H9 (cell line): ENCODE measurements around the gene BLVRB. TPM values are rescaled to one million over a fixed set of nuclear protein-coding genes. Genes with fewer than 3 reads are reported as not detected.

ENCODE experiments used
- DNase-seq: peaks from one replicate; pipeline ENCODE4 v3.0.0-alpha.2; 2017
- H2AFZ ChIP-seq: one replicate; pipeline ENCODE4 v1.6.1; 2013; ENCODE audit warnings: mild to moderate bottlenecking, low read length, control low read depth, moderate library complexity
- H2AK5ac ChIP-seq: 2 replicates; pipeline ENCODE4 v1.6.1; 2013; ENCODE audit warnings: low read length, control low read depth, mixed read lengths; ENCODE audit not compliant: insufficient read length
- H2BK120ac ChIP-seq: one replicate; pipeline ENCODE4 v1.6.1; 2013; ENCODE audit warnings: low read depth, mild to moderate bottlenecking, low read length, control low read depth, inconsistent platforms; ENCODE audit not compliant: poor library complexity, severe bottlenecking
- H2BK12ac ChIP-seq: 2 replicates; pipeline ENCODE4 v1.6.1; 2013; ENCODE audit warnings: low read length, control low read depth, mixed read lengths, low read depth; ENCODE audit not compliant: insufficient read length
- H2BK15ac ChIP-seq: 2 replicates; pipeline ENCODE4 v1.6.1; 2013; ENCODE audit warnings: low read depth, low read length, control low read depth
- H2BK20ac ChIP-seq: one replicate; pipeline ENCODE4 v1.6.1; 2013; ENCODE audit warnings: low read depth, mild to moderate bottlenecking, low read length, control low read depth, inconsistent platforms; ENCODE audit not compliant: poor library complexity, severe bottlenecking
- H2BK5ac ChIP-seq: 2 replicates; pipeline ENCODE4 v1.6.1; 2013; ENCODE audit warnings: low read length, control low read depth, mixed read lengths; ENCODE audit not compliant: insufficient read length
- H3K14ac ChIP-seq: 2 replicates; pipeline ENCODE4 v1.6.1; 2013; ENCODE audit warnings: low read length, control low read depth; ENCODE audit not compliant: insufficient read depth
- H3K18ac ChIP-seq: 2 replicates; pipeline ENCODE4 v1.6.1; 2013; ENCODE audit warnings: low read depth, mild to moderate bottlenecking, mixed read lengths, low read length, control low read depth; ENCODE audit not compliant: insufficient read length
- H3K23ac ChIP-seq: 2 replicates; pipeline ENCODE4 v1.6.1; 2013; ENCODE audit warnings: low read length, control low read depth, mixed read lengths, low read depth; ENCODE audit not compliant: insufficient read length
- H3K23me2 ChIP-seq: 2 replicates; pipeline ENCODE4 v1.6.1; 2013; ENCODE audit warnings: low read depth, mild to moderate bottlenecking, mixed read lengths, low read length, control low read depth; ENCODE audit not compliant: insufficient read length, poor library complexity, severe bottlenecking
- H3K27ac ChIP-seq: 2 replicates; pipeline ENCODE4 v1.5.1; 2013; ENCODE audit warnings: low read length, control low read depth, mixed read lengths, low read depth; ENCODE audit not compliant: insufficient read length
- H3K27me3 ChIP-seq: 2 replicates; pipeline ENCODE4 v1.6.1; 2013; ENCODE audit warnings: low read length, control low read depth, inconsistent platforms; ENCODE audit not compliant: insufficient read depth
- H3K4ac ChIP-seq: 2 replicates; pipeline ENCODE4 v1.6.1; 2013; ENCODE audit warnings: low read depth, mild to moderate bottlenecking, control low read depth, inconsistent platforms, low read length, moderate library complexity
- H3K4me1 ChIP-seq: 2 replicates; pipeline ENCODE4 v1.6.1; 2013; ENCODE audit warnings: low read length, control low read depth, inconsistent platforms; ENCODE audit not compliant: insufficient read depth
- H3K4me2 ChIP-seq: 2 replicates; pipeline ENCODE4 v1.6.1; 2013; ENCODE audit warnings: low read length, control low read depth, mixed read lengths; ENCODE audit not compliant: insufficient read length, insufficient read depth
- H3K56ac ChIP-seq: 2 replicates; pipeline ENCODE4 v1.6.1; 2013; ENCODE audit warnings: low read depth, mild to moderate bottlenecking, mixed read lengths, low read length, control low read depth; ENCODE audit not compliant: insufficient read length
- H3K79me1 ChIP-seq: 2 replicates; pipeline ENCODE4 v1.6.1; 2013; ENCODE audit warnings: low read depth, mild to moderate bottlenecking, moderate library complexity, low read length, control low read depth, inconsistent platforms; ENCODE audit not compliant: insufficient read depth, poor library complexity, severe bottlenecking
- H3K79me2 ChIP-seq: 2 replicates; pipeline ENCODE4 v1.6.1; 2013; ENCODE audit warnings: low read length, control low read depth, inconsistent platforms; ENCODE audit not compliant: insufficient read depth
- H3K9ac ChIP-seq: 2 replicates; pipeline ENCODE4 v1.6.1; 2013; ENCODE audit warnings: low read length, control low read depth, mixed read lengths; ENCODE audit not compliant: insufficient read length; ENCODE audit errors: extremely low read depth
- H3K9me3 ChIP-seq: one replicate; pipeline ENCODE4 v1.6.1; 2013; ENCODE audit warnings: low read depth, low read length, inconsistent platforms; ENCODE audit not compliant: control insufficient read depth
- H3T11ph ChIP-seq: one replicate; pipeline ENCODE4 v1.6.1; 2013; ENCODE audit warnings: mild to moderate bottlenecking, low read length, control low read depth, inconsistent platforms
- H4K20me1 ChIP-seq: one replicate; pipeline ENCODE4 v1.6.1; 2013; ENCODE audit not compliant: control insufficient read depth, insufficient read length, insufficient read depth
- H4K5ac ChIP-seq: 2 replicates; pipeline ENCODE4 v1.6.1; 2013; ENCODE audit warnings: low read depth, mild to moderate bottlenecking, mixed read lengths, low read length, control low read depth; ENCODE audit not compliant: insufficient read length
- H4K8ac ChIP-seq: replicated peaks from 2 replicates; pipeline ENCODE4 v1.6.1; 2013; ENCODE audit warnings: low read length, control low read depth, mixed read lengths, low read depth; ENCODE audit not compliant: insufficient read length
- H4K91ac ChIP-seq: 2 replicates; pipeline ENCODE4 v1.6.1; 2013; ENCODE audit warnings: low read depth, mild to moderate bottlenecking, moderate library complexity, mixed read lengths, low read length, control low read depth; ENCODE audit not compliant: insufficient read length
- H3K27ac Mint-ChIP-seq, 3 experiments: 2 replicates in 2 of 3; 3 replicates in 1 of 3; pipeline ENCODE4 v1.8.0; 2020 to 2021; ENCODE audit warnings: mixed read lengths in 3 of 3, mild to moderate bottlenecking in 1 of 3, moderate library complexity in 1 of 3
- H3K27me3 Mint-ChIP-seq: 2 replicates; pipeline ENCODE4 v1.8.0; 2021; ENCODE audit warnings: low read depth, mild to moderate bottlenecking, moderate library complexity, mixed read lengths
- H3K36me3 Mint-ChIP-seq, 3 experiments: 2 replicates in 2 of 3; 3 replicates in 1 of 3; pipeline ENCODE4 v1.8.0; 2020 to 2021; ENCODE audit warnings: low read depth in 3 of 3, mixed read lengths in 3 of 3; ENCODE audit not compliant: insufficient read depth in 1 of 3
- H3K4me1 Mint-ChIP-seq, 2 experiments: 2 replicates each; pipeline ENCODE4 v1.8.0; 2020; ENCODE audit warnings: mixed read lengths in 2 of 2
- H3K4me3 Mint-ChIP-seq, 2 experiments: 2 replicates in 1 of 2; 3 replicates in 1 of 2; pipeline ENCODE4 v1.8.0; 2020 to 2021; ENCODE audit warnings: mild to moderate bottlenecking in 2 of 2, mixed read lengths in 2 of 2, moderate library complexity in 1 of 2
- H3K9me3 Mint-ChIP-seq, 2 experiments: 2 replicates in 1 of 2; 3 replicates in 1 of 2; pipeline ENCODE4 v1.8.0; 2020; ENCODE audit warnings: mild to moderate bottlenecking in 2 of 2, mixed read lengths in 2 of 2, moderate library complexity in 1 of 2
- WGBS: extraction: QIAGEN DNeasy Blood & Tissue Kit; methylation state at CpG from one replicate; pipeline ENCODE4 v1.1.7; 2013; ENCODE audit warnings: missing lambda C conversion rate, low lambda C conversion rate, mixed read lengths; ENCODE audit not compliant: insufficient read length; ENCODE audit errors: extremely low coverage; 5-methylcytosine and 5-hydroxymethylcytosine counted together
- total RNA-seq: library from RNA; stranded (reverse); gene quantifications from 2 replicates; pipeline ENCODE4 v1.2.1, GENCODE V29; 2021
- TF ChIP-seq, protein P1 (sequence below): fragments of 200-600 bp; sonication (generic); conservative IDR thresholded peaks from 3 replicates; pipeline ENCODE4 v1.8.0; 2021; ENCODE audit warnings: antibody characterized with exemption, mild to moderate bottlenecking

BLVRB gene
- total RNA-seq, 1 experiment from 2014 or later: 27.9 TPM

DNA sequence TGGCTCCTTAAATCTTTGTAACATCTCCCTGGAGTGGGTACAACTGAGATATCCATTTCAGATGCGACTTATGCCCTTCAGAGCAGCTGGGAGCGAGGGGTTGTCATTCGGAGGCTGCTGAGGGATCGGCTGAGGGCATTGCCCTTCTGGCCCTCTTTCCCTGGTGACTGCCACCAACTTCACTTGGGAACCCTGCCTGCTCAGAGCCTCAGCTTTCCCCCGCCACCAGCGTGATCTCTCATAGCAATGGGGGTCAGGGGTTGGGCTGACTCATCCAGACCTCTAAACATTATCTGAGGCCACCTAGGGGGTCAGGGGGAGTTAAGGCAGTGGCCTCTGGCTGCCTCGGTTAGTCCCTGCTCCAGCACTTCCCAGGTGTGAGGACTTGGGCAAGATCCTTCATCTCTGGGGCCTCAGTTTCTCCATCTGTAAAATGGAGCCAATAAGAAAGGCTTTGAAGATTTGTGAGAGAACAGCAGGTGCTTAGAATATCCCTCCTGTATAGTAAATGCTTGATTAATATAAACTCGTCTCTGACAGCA, 53.5 kb downstream of the BLVRB start:
- Histone ChIP-seq H3K79me1 (no peaks in the 10 kb centered on the region), H3K9me3 (no peaks in the 10 kb centered on the region), H3K4ac (no peak overlapping the region), H2BK15ac (peak overlapping the region; percentile 13; the same call in 1 of the 2 replicates), H3K27me3 (no peaks in the 10 kb centered on the region), H4K20me1 (no peaks in the 10 kb centered on the region), H2BK120ac (no peak overlapping the region), H2BK5ac (no peak overlapping the region), H3K27ac (no peak overlapping the region), H3K18ac (no peak overlapping the region), H3K4me1 (peaks cover 3% of the 10 kb centered on the region; the same call in 1 of the 2 replicates), H4K5ac (no peak overlapping the region), H3K14ac (no peak overlapping the region), H2AFZ (no peak overlapping the region), H3T11ph (no peak overlapping the region), H4K91ac (no peak overlapping the region), H3K79me2 (no peaks in the 10 kb centered on the region), H2BK20ac (no peak overlapping the region), H3K9ac (no peak overlapping the region), H3K56ac (no peak overlapping the region), H2AK5ac (no peak overlapping the region), H3K23ac (no peak overlapping the region), H3K23me2 (no peaks in the 10 kb centered on the region), H3K4me2 (no peak overlapping the region), H4K8ac (no peak overlapping the region), H2BK12ac (no peak overlapping the region)
- WGBS: no CpG with 5 or more reads among the region's 8 CpGs
- peaks cover 2% of the 10 kb centered on the region; the same call in 1 of the 2 replicates for H3K27me3 Mint-ChIP-seq
- H3K4me1 Mint-ChIP-seq: peaks cover 21 to 48% of the 10 kb centered on the region in 2 experiments
- peak overlapping the region in 1 of 3 experiments; percentile 86; a peak in 1 of 7 replicates for H3K27ac Mint-ChIP-seq
- H3K4me3 Mint-ChIP-seq: no peak overlapping the region; a peak in 1 of 5 replicates
- DNase-seq: no peak
- no peaks in the 10 kb centered on the region for H3K9me3 Mint-ChIP-seq
- no peaks in the 10 kb centered on the region for H3K36me3 Mint-ChIP-seq
- TF ChIP-seq, protein P1, sequence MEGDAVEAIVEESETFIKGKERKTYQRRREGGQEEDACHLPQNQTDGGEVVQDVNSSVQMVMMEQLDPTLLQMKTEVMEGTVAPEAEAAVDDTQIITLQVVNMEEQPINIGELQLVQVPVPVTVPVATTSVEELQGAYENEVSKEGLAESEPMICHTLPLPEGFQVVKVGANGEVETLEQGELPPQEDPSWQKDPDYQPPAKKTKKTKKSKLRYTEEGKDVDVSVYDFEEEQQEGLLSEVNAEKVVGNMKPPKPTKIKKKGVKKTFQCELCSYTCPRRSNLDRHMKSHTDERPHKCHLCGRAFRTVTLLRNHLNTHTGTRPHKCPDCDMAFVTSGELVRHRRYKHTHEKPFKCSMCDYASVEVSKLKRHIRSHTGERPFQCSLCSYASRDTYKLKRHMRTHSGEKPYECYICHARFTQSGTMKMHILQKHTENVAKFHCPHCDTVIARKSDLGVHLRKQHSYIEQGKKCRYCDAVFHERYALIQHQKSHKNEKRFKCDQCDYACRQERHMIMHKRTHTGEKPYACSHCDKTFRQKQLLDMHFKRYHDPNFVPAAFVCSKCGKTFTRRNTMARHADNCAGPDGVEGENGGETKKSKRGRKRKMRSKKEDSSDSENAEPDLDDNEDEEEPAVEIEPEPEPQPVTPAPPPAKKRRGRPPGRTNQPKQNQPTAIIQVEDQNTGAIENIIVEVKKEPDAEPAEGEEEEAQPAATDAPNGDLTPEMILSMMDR: no peak
